Lower leg skin (tissue), 4 donors: ENCODE measurements around the gene UPK3A. TPM values are rescaled to one million over a fixed set of nuclear protein-coding genes. Genes with fewer than 3 reads are reported as not detected.
"Not testable (repeated sequence)": the region's sequence is repeated elsewhere in the genome, so short reads cannot be mapped to it uniquely, and the experiment has no call there.

ENCODE experiments used
- DNase-seq, 2 donors: peaks; one replicate each; pipeline ENCODE4 v3.0.0-alpha.2; 2019; ENCODE audit warnings: low spot score in 2 of 2
- H3K4me3 ChIP-seq: fragments of 200-600 bp; sonication (generic); 2 replicates; pipeline ENCODE4 v1.5.1; 2017; ENCODE audit warnings: mild to moderate bottlenecking, low read depth; ENCODE audit not compliant: poor library complexity, severe bottlenecking
- CTCF ChIP-seq, 3 donors: fragments of 450-650 bp; IDR thresholded peaks; one replicate each; pipeline ENCODE4 v1.5.1; 2016; ENCODE audit warnings: antibody characterized with exemption in 3 of 3, mild to moderate bottlenecking in 3 of 3, moderate library complexity in 2 of 3
- POLR2A ChIP-seq, 2 donors: fragments of 450-650 bp; IDR thresholded peaks; one replicate each; pipeline ENCODE4 v1.6.1; 2016 to 2017; ENCODE audit warnings: antibody characterized with exemption in 2 of 2, mild to moderate bottlenecking in 1 of 2, moderate library complexity in 1 of 2
- WGBS, 2 donors: methylation state at CpG; one replicate each; pipeline ENCODE4 v1.1.5; 2018; 5-methylcytosine and 5-hydroxymethylcytosine counted together
- intact Hi-C: fragments of 100-400 bp; cut with DNase I; formaldehyde crosslinking; loops from one replicate; pipeline ENCODE4 v1.15.0; 2023; ENCODE audit warnings: low total_unique reads
- total RNA-seq, 4 donors: library from RNA; depleted of rRNA; stranded (reverse); fragments of >200 nt; gene quantifications; one replicate each; pipeline ENCODE4 v1.1.0, GENCODE V29; 2016

The UPK3A gene
- total RNA-seq, 4 donors from 2014 or later = 0.49 TPM; not detected in 3

GRCh38 chr22:45270095-45271020, 14.4 kb upstream of the UPK3A start:
- WGBS, 2 donors = 78 to 85% methylated on average over 15 to 16 of the region's 16 CpGs
- no peak for TF ChIP-seq POLR2A (IDR thresholded peaks at IDR 0.05)
- no peak for TF ChIP-seq CTCF (IDR thresholded peaks at IDR 0.05)
- intact Hi-C loops = no loop called here
- no peak overlapping the region for H3K4me3 ChIP-seq
- no peak for DNase-seq

DNA sequence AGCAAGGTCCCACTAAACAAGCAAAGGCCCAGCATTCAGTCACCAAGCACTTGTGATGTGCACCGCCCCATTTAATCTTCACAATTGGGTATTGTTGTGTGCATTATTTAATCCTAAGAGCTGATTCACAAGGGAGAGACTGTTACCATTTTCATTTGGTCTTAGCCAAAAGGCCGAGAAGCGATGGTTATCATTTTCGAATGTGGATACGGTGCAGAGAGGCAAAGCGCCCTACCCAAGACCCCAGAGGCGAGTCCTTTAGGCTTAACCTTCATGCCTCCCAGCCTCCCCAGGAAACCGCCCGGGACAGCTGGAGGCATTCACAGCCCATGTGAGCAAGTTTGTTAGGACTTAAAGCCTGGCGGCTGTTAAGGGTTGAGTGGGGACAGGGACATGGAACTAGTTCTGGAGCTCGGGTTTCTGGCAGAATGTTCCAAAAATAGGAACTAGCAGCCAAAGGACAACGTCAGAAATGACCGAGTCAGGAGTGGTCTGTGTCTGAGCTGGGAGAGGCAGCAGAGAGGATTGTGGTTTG, 13.0 kb upstream of the UPK3A start:
- no peak for TF ChIP-seq POLR2A (IDR thresholded peaks at IDR 0.05)
- no peak for TF ChIP-seq CTCF (IDR thresholded peaks at IDR 0.05)
- intact Hi-C loops = no loop called here
- 39 to 59% methylated on average over 13 of the region's 13 CpGs for WGBS, 2 donors
- peak in 1 of 2 donors; percentile 64 for DNase-seq
- H3K4me3 ChIP-seq = no peak overlapping the region

DNA sequence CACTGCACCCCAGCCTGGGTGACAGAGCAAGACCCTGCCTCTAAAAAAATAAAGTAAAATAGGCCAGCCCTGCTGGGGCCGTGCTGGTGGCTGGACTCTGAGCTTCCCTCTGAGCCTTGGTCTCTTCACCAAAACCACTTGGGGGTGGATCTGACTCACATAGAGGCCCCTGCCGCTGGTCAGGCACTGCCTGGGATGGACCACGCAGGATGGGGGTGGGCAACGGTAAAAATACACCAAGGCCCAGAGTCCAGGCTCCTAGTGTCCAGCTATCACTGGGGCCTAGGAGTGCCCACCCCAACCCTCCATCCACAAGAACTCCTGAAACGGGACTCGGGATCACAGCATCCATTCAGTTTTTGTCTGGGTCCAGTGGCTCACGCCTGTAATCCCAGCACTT, 12.3 kb upstream of the UPK3A start:
- WGBS, 2 donors = 87 to 91% methylated on average over 7 of the region's 7 CpGs
- no peak for TF ChIP-seq CTCF (IDR thresholded peaks at IDR 0.05)
- TF ChIP-seq POLR2A (IDR thresholded peaks at IDR 0.05) = no peak
- H3K4me3 ChIP-seq = no peak overlapping the region
- intact Hi-C loops = no loop called here
- no peak for DNase-seq

DNA sequence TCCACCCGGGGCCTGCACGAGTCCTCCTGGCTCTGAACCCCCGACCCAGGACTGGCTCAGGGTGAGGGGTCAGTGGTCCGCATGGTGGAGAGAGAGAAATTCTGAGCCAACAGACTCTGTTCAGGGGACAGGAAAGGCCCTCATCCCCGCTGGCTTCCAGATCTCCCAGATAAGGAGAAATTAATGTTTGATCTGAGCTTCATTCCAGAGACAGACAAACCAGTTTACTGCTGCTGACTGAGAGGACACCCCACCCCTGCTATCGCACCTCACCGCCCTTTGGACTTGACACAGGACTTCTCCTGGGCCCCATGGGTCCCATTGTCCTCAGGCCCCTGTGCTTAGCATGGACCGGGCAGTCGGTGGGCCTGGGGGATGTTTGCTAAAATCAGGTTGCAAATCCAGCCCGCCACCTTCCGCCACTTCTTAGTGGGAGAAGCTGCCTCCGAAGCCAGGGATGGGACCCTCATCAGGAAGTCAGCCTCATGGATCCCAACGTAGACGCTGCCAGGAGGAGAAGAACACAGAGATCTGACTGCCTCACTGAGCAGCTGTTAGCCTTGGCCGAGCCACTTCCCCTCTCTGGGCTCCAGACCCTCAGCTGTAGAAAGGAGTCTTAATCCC, 11.2 kb upstream of the UPK3A start:
- 83 to 87% methylated on average over 14 to 15 of the region's 15 CpGs for WGBS, 2 donors
- intact Hi-C loops = no loop called here
- no peak for DNase-seq
- no peak overlapping the region for H3K4me3 ChIP-seq
- TF ChIP-seq POLR2A (IDR thresholded peaks at IDR 0.05) (no peak), CTCF (IDR thresholded peaks at IDR 0.05) (no peak)

- no peak overlapping the region for H3K4me3 ChIP-seq
- no peak for DNase-seq
- WGBS, 2 donors = 83 to 90% methylated on average over 12 of the region's 12 CpGs
- intact Hi-C loops = no loop called here
- no peak for TF ChIP-seq CTCF (IDR thresholded peaks at IDR 0.05)
- no peak for TF ChIP-seq POLR2A (IDR thresholded peaks at IDR 0.05)
These were observed 8.1 kb upstream of the UPK3A start for GRCh38 chr22:45276507-45277105.

DNA sequence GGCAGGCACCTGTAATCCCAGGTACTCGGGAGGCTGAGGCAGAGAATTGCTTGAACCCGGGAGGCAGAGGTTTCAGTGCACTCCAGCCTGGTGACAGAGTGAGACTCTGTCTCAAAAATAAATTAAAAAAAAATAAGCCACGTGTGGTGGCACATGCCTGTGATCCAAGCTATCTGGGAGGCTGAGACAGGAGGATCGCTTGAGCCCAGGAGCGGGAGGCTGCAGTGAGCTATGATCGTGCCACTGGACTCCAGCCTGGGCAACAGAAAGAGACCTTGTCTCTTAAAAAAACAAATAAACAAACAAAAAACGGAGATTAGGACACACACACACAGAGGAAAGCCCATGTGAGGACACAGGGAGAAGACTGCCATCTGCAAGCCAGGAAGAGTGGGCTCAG, 7.0 kb upstream of the UPK3A start:
- intact Hi-C loops, H3K4me3 ChIP-seq, DNase-seq: not testable (repeated sequence)
- 85% methylated on average over 7 of the region's 7 CpGs for WGBS, 2 donors
